Activated naive CD8-positive, alpha-beta T cell treated with anti-CD3 and anti-CD28 coated beads for 36 hours (primary cell): Measurements from ENCODE around the gene PABPC3. TPM values are rescaled to one million over a fixed set of nuclear protein-coding genes. Genes with fewer than 3 reads are reported as not detected.

Source experiments
- DNase-seq: peaks from one replicate; pipeline ENCODE4 v3.0.0; 2021
- H3K27ac Mint-ChIP-seq: one replicate; pipeline ENCODE4 v1.8.0; 2022; ENCODE audit warnings: mild to moderate bottlenecking, moderate library complexity, mixed read lengths
- H3K27me3 Mint-ChIP-seq: one replicate; pipeline ENCODE4 v1.8.0; 2022; ENCODE audit warnings: mild to moderate bottlenecking, mixed read lengths
- H3K36me3 Mint-ChIP-seq: one replicate; pipeline ENCODE4 v1.8.0; 2021; ENCODE audit warnings: mild to moderate bottlenecking, mixed read lengths
- H3K4me1 Mint-ChIP-seq: one replicate; pipeline ENCODE4 v1.8.0; 2021; ENCODE audit warnings: mixed read lengths
- H3K4me3 Mint-ChIP-seq: one replicate; pipeline ENCODE4 v1.8.0; 2022; ENCODE audit warnings: mild to moderate bottlenecking, moderate library complexity, mixed read lengths
- H3K9me3 Mint-ChIP-seq: one replicate; pipeline ENCODE4 v1.8.0; 2022; ENCODE audit warnings: mixed read lengths
- total RNA-seq, 2 experiments: library from RNA; stranded (reverse); gene quantifications; one replicate each; pipeline ENCODE4 v1.2.3, GENCODE V29; 2021

The PABPC3 gene
- total RNA-seq, 2 experiments from 2014 or later = 1.2 to 1.3 TPM

DNA sequence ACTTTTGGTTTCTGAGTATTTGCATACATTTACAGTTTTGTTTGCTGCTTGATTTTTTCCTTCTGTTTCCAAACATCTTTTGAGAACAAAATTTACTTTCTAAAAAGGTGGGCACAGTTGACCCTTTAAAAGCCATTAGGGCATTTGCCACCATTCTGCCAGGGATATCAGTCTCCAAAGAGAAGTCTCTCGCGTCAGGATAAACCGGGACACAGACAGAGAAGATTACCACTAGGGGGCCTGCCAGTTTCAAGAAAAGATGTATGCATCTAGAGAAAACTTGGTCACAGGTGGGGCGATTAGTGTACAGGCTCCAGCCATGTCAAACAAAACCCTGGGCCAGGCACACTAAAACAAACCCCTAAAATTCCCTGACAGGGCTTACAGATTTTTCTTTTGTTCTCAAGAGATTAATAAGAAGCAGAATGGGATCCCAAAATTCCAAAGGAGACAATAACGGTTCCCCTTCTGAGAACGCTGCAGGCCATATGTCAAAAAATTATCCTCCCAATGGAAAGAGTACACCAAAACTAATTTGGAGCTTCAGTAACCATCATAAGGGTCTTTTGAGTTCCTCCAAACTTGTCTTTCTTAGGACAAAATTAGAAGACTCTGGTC, 10.7 kb upstream of the PABPC3 start:
- no peaks in the 10 kb centered on the region for H3K9me3 Mint-ChIP-seq
- DNase-seq = no peak
- H3K36me3 Mint-ChIP-seq = no peaks in the 10 kb centered on the region
- H3K4me1 Mint-ChIP-seq = no peaks in the 10 kb centered on the region
- no peaks in the 10 kb centered on the region for H3K27me3 Mint-ChIP-seq
- H3K4me3 Mint-ChIP-seq = no peak overlapping the region
- H3K27ac Mint-ChIP-seq = no peak overlapping the region

- Mint-ChIP-seq H3K4me3 (no peak overlapping the region), H3K27ac (no peak overlapping the region)
Measured at GRCh38 chr13:25088562-25089221, 7.2 kb upstream of the PABPC3 start.

GRCh38 chr13:25097426-25097825, 1.5 kb downstream of the PABPC3 start:
- Mint-ChIP-seq H3K9me3 (no peaks in the 10 kb centered on the region), H3K27ac (no peak overlapping the region), H3K4me3 (no peak overlapping the region), H3K4me1 (no peaks in the 10 kb centered on the region), H3K27me3 (peaks cover 43% of the 10 kb centered on the region), H3K36me3 (no peaks in the 10 kb centered on the region)
- no peak for DNase-seq

More at GRCh38 chr13:25088562-25089221, 7.2 kb upstream of the PABPC3 start:
- Mint-ChIP-seq H3K4me1 (no peaks in the 10 kb centered on the region), H3K27me3 (peaks cover 18% of the 10 kb centered on the region), H3K36me3 (no peaks in the 10 kb centered on the region), H3K9me3 (no peaks in the 10 kb centered on the region)
- DNase-seq = no peak

DNA sequence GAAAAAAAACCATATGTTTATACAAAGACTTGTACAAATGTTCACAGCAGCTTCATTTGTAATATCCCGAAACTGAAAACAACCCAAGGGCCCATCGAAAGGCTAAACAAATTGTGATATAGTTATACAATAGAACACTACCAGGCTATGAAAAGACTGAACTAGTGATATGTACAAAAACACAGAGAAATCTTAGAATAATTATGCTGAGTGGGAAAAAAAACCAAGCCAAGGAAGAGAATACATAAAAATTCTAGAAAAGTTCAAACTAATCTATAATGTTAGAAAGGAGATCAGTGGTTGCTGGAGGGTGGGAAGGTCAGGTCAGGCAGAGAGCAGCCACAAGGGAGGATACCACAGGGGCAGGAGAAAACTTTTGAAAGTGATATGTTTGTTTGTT, 7.8 kb downstream of the PABPC3 start:
- no peak overlapping the region for H3K27ac Mint-ChIP-seq
- H3K36me3 Mint-ChIP-seq = no peaks in the 10 kb centered on the region
- H3K4me3 Mint-ChIP-seq = no peak overlapping the region
- no peak for DNase-seq
- H3K9me3 Mint-ChIP-seq = no peaks in the 10 kb centered on the region
- no peaks in the 10 kb centered on the region for H3K4me1 Mint-ChIP-seq
- peaks cover 4% of the 10 kb centered on the region for H3K27me3 Mint-ChIP-seq

DNA sequence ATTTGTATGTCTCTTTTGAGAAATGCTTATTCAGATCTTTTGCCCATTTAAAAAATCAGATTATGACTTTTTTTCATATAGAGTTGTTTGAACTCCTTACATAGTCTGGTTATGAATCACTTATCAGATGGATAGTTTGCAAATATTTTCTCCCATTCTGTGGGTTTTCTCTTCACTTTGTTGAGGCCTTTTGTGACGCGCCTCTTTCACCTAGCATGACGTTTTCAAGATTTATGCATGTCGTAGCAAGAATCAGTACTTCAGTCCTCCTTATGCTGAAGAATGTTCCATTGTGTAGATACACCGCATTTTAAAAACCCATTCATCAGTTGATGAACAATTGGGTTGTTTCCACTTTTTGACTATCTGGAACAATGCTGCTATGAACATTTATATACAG, 13.4 kb downstream of the PABPC3 start:
- no peaks in the 10 kb centered on the region for H3K36me3 Mint-ChIP-seq
- peaks cover 3% of the 10 kb centered on the region for H3K4me1 Mint-ChIP-seq
- H3K27ac Mint-ChIP-seq = no peak overlapping the region

GRCh38 chr13:25110956-25111584, 15.1 kb downstream of the PABPC3 start:
- H3K27ac Mint-ChIP-seq = no peak overlapping the region

More for the DNA sequence above, 13.4 kb downstream of the PABPC3 start:
- Mint-ChIP-seq H3K4me3 (no peak overlapping the region), H3K27me3 (peaks cover 18% of the 10 kb centered on the region), H3K9me3 (no peaks in the 10 kb centered on the region)
- no peak for DNase-seq

DNA sequence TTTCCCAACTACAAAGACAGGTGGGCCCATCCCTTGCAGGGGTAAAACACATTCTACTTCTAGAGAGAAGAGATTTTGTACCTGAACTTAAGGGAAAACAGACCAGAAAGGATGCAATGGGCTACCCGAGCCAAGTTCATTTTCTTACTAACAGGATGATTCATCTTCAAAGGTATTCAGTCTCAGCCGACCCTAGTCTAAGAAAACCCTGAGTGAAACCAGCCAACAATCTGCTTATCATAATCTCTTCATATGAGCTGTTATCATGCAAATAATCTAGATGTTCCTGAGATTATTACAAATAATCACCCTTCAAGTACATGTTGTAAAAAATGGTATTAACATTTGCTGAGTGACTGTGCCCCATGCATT, 15.6 kb downstream of the PABPC3 start:
- Mint-ChIP-seq H3K4me3 (no peak overlapping the region), H3K36me3 (no peaks in the 10 kb centered on the region), H3K4me1 (peaks cover 4% of the 10 kb centered on the region), H3K27me3 (peaks cover 32% of the 10 kb centered on the region), H3K27ac (no peak overlapping the region), H3K9me3 (no peaks in the 10 kb centered on the region)
- DNase-seq = no peak

More at GRCh38 chr13:25110956-25111584, 15.1 kb downstream of the PABPC3 start:
- Mint-ChIP-seq H3K27me3 (peaks cover 32% of the 10 kb centered on the region), H3K36me3 (no peaks in the 10 kb centered on the region), H3K4me3 (no peak overlapping the region), H3K9me3 (no peaks in the 10 kb centered on the region), H3K4me1 (peaks cover 4% of the 10 kb centered on the region)
- no peak for DNase-seq

- Mint-ChIP-seq H3K4me1 (peaks cover 4% of the 10 kb centered on the region), H3K36me3 (no peaks in the 10 kb centered on the region), H3K9me3 (no peaks in the 10 kb centered on the region), H3K4me3 (no peak overlapping the region), H3K27me3 (peaks cover 32% of the 10 kb centered on the region), H3K27ac (no peak overlapping the region)
- DNase-seq = no peak
Measured at GRCh38 chr13:25112695-25113255, 16.8 kb downstream of the PABPC3 start.

DNA sequence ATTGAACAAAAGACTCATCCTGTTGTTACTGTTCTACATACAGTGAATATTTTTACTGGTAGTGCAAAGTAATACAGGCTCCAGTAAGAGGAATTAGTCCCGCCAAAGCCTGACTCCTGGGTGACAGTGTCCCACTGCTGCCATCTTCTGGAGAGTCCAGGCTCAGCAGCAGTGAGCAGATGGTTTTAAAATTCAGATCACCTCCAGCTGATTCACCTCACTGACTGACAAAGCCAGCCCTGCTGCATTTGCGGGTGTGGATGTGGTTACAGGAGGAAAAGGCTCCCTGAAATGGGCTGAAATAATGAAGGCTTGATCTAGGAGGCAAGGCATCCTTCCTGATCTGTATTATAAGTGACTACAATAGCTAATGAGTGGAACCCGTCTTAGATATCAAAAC, 18.3 kb downstream of the PABPC3 start:
- Mint-ChIP-seq H3K36me3 (no peaks in the 10 kb centered on the region), H3K27ac (no peak overlapping the region), H3K4me1 (peaks cover 4% of the 10 kb centered on the region), H3K4me3 (no peak overlapping the region), H3K9me3 (no peaks in the 10 kb centered on the region), H3K27me3 (peaks cover 42% of the 10 kb centered on the region)
- DNase-seq = peak; percentile 64

DNA sequence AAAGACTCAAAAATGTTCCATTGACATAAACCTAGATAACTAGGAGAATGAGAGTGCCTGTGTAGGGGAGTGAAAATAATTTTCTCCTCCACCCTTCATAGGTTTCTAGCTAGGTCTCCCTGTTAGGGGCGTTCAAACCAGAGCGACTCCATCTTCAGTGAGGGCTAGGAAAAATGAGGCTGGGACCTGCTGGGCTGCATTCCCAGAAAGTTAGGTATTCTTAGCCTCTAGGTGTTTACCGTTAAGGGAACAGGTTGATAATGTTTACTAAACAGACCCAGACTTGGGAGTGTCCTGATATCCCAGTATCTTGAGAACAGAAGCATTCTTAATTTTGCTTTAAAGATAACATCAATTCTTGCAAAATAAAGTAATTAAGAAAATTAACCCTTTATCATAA, 20.1 kb downstream of the PABPC3 start:
- Mint-ChIP-seq H3K36me3 (no peaks in the 10 kb centered on the region), H3K27me3 (peaks cover 46% of the 10 kb centered on the region)

GRCh38 chr13:25117312-25117711, 21.4 kb downstream of the PABPC3 start:
- Mint-ChIP-seq H3K4me1 (peaks cover 4% of the 10 kb centered on the region), H3K4me3 (no peak overlapping the region), H3K36me3 (peaks cover 1% of the 10 kb centered on the region), H3K27me3 (peaks cover 50% of the 10 kb centered on the region), H3K9me3 (peaks cover 5% of the 10 kb centered on the region), H3K27ac (peak overlapping the region; percentile 54)
- no peak for DNase-seq

More for the DNA sequence above, 20.1 kb downstream of the PABPC3 start:
- H3K4me3 Mint-ChIP-seq = no peak overlapping the region
- no peaks in the 10 kb centered on the region for H3K9me3 Mint-ChIP-seq
- DNase-seq = no peak
- H3K27ac Mint-ChIP-seq = no peak overlapping the region
- H3K4me1 Mint-ChIP-seq = peaks cover 4% of the 10 kb centered on the region

- Mint-ChIP-seq H3K4me3 (no peak overlapping the region), H3K36me3 (peaks cover 1% of the 10 kb centered on the region), H3K9me3 (peaks cover 10% of the 10 kb centered on the region), H3K27ac (no peak overlapping the region), H3K27me3 (peaks cover 56% of the 10 kb centered on the region), H3K4me1 (peaks cover 4% of the 10 kb centered on the region)
- DNase-seq = no peak
Measured at GRCh38 chr13:25118378-25118905, 22.5 kb downstream of the PABPC3 start.

GRCh38 chr13:25130944-25131343, 35.0 kb downstream of the PABPC3 start:
- Mint-ChIP-seq H3K27me3 (peaks cover 20% of the 10 kb centered on the region), H3K4me3 (no peak overlapping the region), H3K27ac (no peak overlapping the region), H3K9me3 (peaks cover 1% of the 10 kb centered on the region), H3K36me3 (no peaks in the 10 kb centered on the region), H3K4me1 (no peaks in the 10 kb centered on the region)
- no peak for DNase-seq

DNA sequence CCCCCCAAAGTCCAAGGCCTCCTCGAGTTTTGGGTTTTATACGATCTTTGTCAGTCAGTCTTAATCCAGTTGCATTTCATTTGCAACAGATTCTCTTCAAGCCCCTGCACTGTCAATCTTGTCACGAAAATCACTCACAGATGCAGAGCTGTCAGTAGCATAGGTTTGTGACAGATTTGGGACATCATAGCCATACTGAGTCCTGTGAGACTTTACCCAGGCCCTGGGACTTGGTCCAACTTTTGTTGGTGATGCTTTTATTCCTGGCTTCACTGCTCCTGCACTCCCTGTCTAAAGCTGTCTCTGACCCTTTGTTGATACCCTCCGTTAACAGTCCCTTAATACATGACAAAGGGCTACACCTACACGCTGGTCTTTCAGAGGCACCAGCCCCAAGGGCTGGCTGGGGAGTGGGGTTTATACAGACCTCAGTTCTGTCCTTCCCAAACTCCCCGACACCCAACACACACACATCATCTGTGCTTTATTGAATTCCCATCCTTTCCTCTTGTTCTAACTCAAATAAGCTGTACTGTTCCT, 36.0 kb downstream of the PABPC3 start:
- H3K9me3 Mint-ChIP-seq = peaks cover 1% of the 10 kb centered on the region
- H3K27ac Mint-ChIP-seq = no peak overlapping the region
- H3K27me3 Mint-ChIP-seq = peaks cover 27% of the 10 kb centered on the region
- DNase-seq = no peak
- no peaks in the 10 kb centered on the region for H3K36me3 Mint-ChIP-seq
- H3K4me3 Mint-ChIP-seq = no peak overlapping the region
- H3K4me1 Mint-ChIP-seq = no peaks in the 10 kb centered on the region
